AG04450 (cell line): ENCODE results near the gene C1QB. TPM values are rescaled to one million over a fixed set of nuclear protein-coding genes. Genes with fewer than 3 reads are reported as not detected.
A peak's percentile ranks its signal among the peaks of the same experiment; 100 is the strongest.

Experiments
- CTCF ChIA-PET: fragments of 300-600, 350-600 bp; formaldehyde crosslinking; extraction: SDS; loops from one replicate; lab custom pipeline; 2022; ENCODE audit warnings: antibody characterized with exemption, inconsistent platforms; lab: Charles Lee
- POLR2A ChIA-PET: fragments of 350-600 bp; formaldehyde crosslinking; extraction: SDS; loops from one replicate; lab custom pipeline; 2021; ENCODE audit warnings: antibody characterized with exemption, inconsistent platforms; lab: Yijun Ruan, JAX
- DNase-seq: peaks from one replicate; pipeline ENCODE4 v3.0.0-alpha.2; 2011; ENCODE audit warnings: low read depth, low spot score
- H3K27ac ChIP-seq: one replicate; pipeline ENCODE4 v1.5.1; 2012; ENCODE audit warnings: low read depth, low read length, control low read depth
- H3K27me3 ChIP-seq: one replicate; pipeline ENCODE4 v1.6.0; 2012; ENCODE audit warnings: low read length; ENCODE audit not compliant: control insufficient read depth, insufficient read depth
- H3K4me3 ChIP-seq: 2 replicates; pipeline ENCODE4 v1.5.1; 2011; ENCODE audit warnings: mild to moderate bottlenecking, low read depth, low read length, control low read depth
- H3K9me3 ChIP-seq: 2 replicates; pipeline ENCODE4 v1.5.1; 2012; ENCODE audit warnings: low read length; ENCODE audit not compliant: control insufficient read depth, insufficient read depth
- CTCF ChIP-seq: IDR thresholded peaks from 2 replicates; pipeline ENCODE4 v1.5.1; 2011; ENCODE audit warnings: low read depth, low read length, control low read depth, inconsistent platforms
- polyA plus RNA-seq: library from polyadenylated mRNA; depleted of rRNA; stranded (reverse); fragments of >200 nt; gene quantifications from 2 replicates; pipeline ENCODE4 v1.2.3, GENCODE V29; 2011

C1QB gene
- polyA plus RNA-seq, 1 experiment, result not detected

GRCh38 chr1:22689505-22689904, 36.5 kb downstream of the C1QB start:
- CTCF ChIA-PET, result no interaction called here
- no peak overlapping the region for H3K27ac ChIP-seq

GRCh38 chr1:22691031-22691753, 38.2 kb downstream of the C1QB start:
- H3K4me3 ChIP-seq, result no peak overlapping the region
- DNase-seq, result no peak
- TF ChIP-seq CTCF, result no peak
- CTCF ChIA-PET, result interaction anchor here (0.6 to 2.8 kb wide), 3 partner anchors 12 to 171 kb away, joined by 3 to 24 read pairs (median 4); no protein-coding TSS in a partner anchor
- H3K27me3 ChIP-seq, result no peaks in the 10 kb centered on the region
- POLR2A ChIA-PET, result interaction anchor here (1.0 to 1.2 kb wide), 2 partner anchors 21 to 171 kb away, joined by 3 read pairs; no protein-coding TSS in a partner anchor
- H3K9me3 ChIP-seq, result no peaks in the 10 kb centered on the region
- no peak overlapping the region for H3K27ac ChIP-seq

More at GRCh38 chr1:22689505-22689904, 36.5 kb downstream of the C1QB start:
- Histone ChIP-seq H3K4me3 (no peak overlapping the region), H3K27me3 (no peaks in the 10 kb centered on the region), H3K9me3 (no peaks in the 10 kb centered on the region)
- peak; percentile 45 for DNase-seq
- no peak for TF ChIP-seq CTCF
- POLR2A ChIA-PET, result interaction anchor here (0.6 kb wide), 1 partner anchor 23 kb away, joined by 3 read pairs; no protein-coding TSS in a partner anchor

- no peaks in the 10 kb centered on the region for H3K27me3 ChIP-seq
- ChIA-PET POLR2A (no interaction called here), CTCF (interaction anchor here (1.8 kb wide), 1 partner anchor 10 kb away, joined by 8 read pairs; no protein-coding TSS in a partner anchor)
- no peak for DNase-seq
- H3K9me3 ChIP-seq, result no peaks in the 10 kb centered on the region
- no peak overlapping the region for H3K4me3 ChIP-seq
- H3K27ac ChIP-seq, result no peak overlapping the region
- TF ChIP-seq CTCF, result no peak
Observed at GRCh38 chr1:22694172-22694571, 41.1 kb downstream of the C1QB start.

- Histone ChIP-seq H3K4me3 (no peak overlapping the region), H3K27ac (no peak overlapping the region), H3K9me3 (no peaks in the 10 kb centered on the region), H3K27me3 (no peaks in the 10 kb centered on the region)
- POLR2A ChIA-PET, result no interaction called here
- no peak for TF ChIP-seq CTCF
- no peak for DNase-seq
- CTCF ChIA-PET, result no interaction called here
Observed at GRCh38 chr1:22696610-22697009, 43.6 kb downstream of the C1QB start.

GRCh38 chr1:22697980-22698379, 44.9 kb downstream of the C1QB start:
- ChIA-PET CTCF (no interaction called here), POLR2A (no interaction called here)
- no peak for TF ChIP-seq CTCF
- no peak for DNase-seq
- H3K9me3 ChIP-seq, result no peaks in the 10 kb centered on the region
- no peak overlapping the region for H3K4me3 ChIP-seq
- H3K27ac ChIP-seq, result no peak overlapping the region
- no peaks in the 10 kb centered on the region for H3K27me3 ChIP-seq
